ENCODE data around the gene CARHSP1.

GRCh38 chr16:8855972-8856371, 12.8 kb downstream of the CARHSP1 start:
- TF ChIP-seq CTCF (IDR thresholded peaks at IDR 0.05 in 4 of 5, conservative IDR thresholded peaks at IDR 0.05 in 1 of 5) (no peak), POLR2A (IDR thresholded peaks at IDR 0.05) (no peak)
